IPS-NIHi7 (cell line): ENCODE measurements around the gene CDKL1.
"Not testable (repeated sequence)": the region's sequence is repeated elsewhere in the genome, so short reads cannot be mapped to it uniquely, and the experiment has no call there.

Source experiments
- DNase-seq: peaks from one replicate; pipeline ENCODE4 v3.0.0; 2012; ENCODE audit warnings: mixed read lengths; ENCODE audit errors: extremely low spot score

The CDKL1 gene

GRCh38 chr14:50334211-50334610 lies 62.5 kb downstream of the CDKL1 start:
- no peak for DNase-seq

- DNase-seq: no peak
These were observed 63.6 kb downstream of the CDKL1 start for GRCh38 chr14:50333014-50333509.

GRCh38 chr14:50331596-50331995 lies 65.1 kb downstream of the CDKL1 start:
- DNase-seq: no peak

- peak; percentile 66 for DNase-seq
These were observed 75.5 kb downstream of the CDKL1 start for GRCh38 chr14:50321009-50321660.

- no peak for DNase-seq
These were observed 76.4 kb downstream of the CDKL1 start for GRCh38 chr14:50320283-50320682.

- DNase-seq: no peak
These were observed 77.0 kb downstream of the CDKL1 start for GRCh38 chr14:50319721-50320120.

GRCh38 chr14:50319293-50319692 lies 77.4 kb downstream of the CDKL1 start:
- DNase-seq: no peak

GRCh38 chr14:50318031-50318626 lies 78.6 kb downstream of the CDKL1 start:
- DNase-seq: no peak

GRCh38 chr14:50314098-50314497 lies 82.6 kb downstream of the CDKL1 start:
- not testable (repeated sequence) for DNase-seq

GRCh38 chr14:50312734-50313054 lies 84.0 kb downstream of the CDKL1 start:
- DNase-seq: no peak

GRCh38 chr14:50311972-50312733 lies 84.5 kb downstream of the CDKL1 start, which contains the start of the genes DMAC2L and L2HGDH:
DMAC2L (plus strand) TSS chr14:50312324; CDS start chr14:50321488, 9,164 bp downstream.
L2HGDH (minus strand) TSS chr14:50312229; CDS start chr14:50312150, 79 bp downstream.
- peak; percentile 98 for DNase-seq

- peak; percentile 89 for DNase-seq
These were observed 85.2 kb downstream of the CDKL1 start for GRCh38 chr14:50311337-50311971.

GRCh38 chr14:50310445-50310844 lies 86.2 kb downstream of the CDKL1 start:
- DNase-seq: no peak

- no peak for DNase-seq
These were observed 88.2 kb downstream of the CDKL1 start for GRCh38 chr14:50308363-50308915.

GRCh38 chr14:50303744-50304471 lies 92.8 kb downstream of the CDKL1 start:
- DNase-seq: no peak

GRCh38 chr14:50301914-50302313 lies 94.8 kb downstream of the CDKL1 start:
- no peak for DNase-seq

GRCh38 chr14:50299585-50299984 lies 97.1 kb downstream of the CDKL1 start:
- DNase-seq: no peak

GRCh38 chr14:50290306-50290705 lies 106.4 kb downstream of the CDKL1 start:
- DNase-seq: no peak

GRCh38 chr14:50288146-50288545 lies 108.5 kb downstream of the CDKL1 start:
- no peak for DNase-seq

GRCh38 chr14:50285861-50286260 lies 110.8 kb downstream of the CDKL1 start:
- no peak for DNase-seq
